ENCODE data around the gene ANXA6. TPM values are rescaled to one million over a fixed set of nuclear protein-coding genes. Genes with fewer than 3 reads are reported as not detected.
"Not testable (repeated sequence)": the region's sequence is repeated elsewhere in the genome, so short reads cannot be mapped to it uniquely, and the experiment has no call there.

ANXA6 gene
- total RNA-seq, 1 donor = 353 TPM

DNA sequence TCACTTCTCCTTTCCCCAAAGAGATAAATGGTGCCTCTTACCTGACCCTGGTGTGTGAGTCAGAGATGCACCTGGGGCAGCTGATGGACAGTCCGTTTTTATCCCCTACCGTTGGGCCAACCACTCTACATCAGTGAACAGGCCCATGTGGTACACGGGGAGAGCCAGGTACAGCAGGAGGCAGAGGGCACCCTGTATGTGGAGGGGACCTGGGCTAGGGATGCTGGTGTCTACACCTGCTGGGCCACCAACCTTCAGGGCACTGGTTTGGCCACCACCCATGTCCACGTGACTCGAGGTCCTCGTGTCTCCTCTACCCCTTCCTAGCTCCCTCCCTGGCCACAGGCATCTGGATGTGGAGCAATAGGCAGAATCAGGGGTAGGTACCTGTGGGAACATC lies 22.7 kb upstream of the ANXA6 start:
- no peak overlapping the region for H3K4me3 ChIP-seq (ENCODE audit: insufficient read depth, low read length)
- no peak for DNase-seq (ENCODE audit: insufficient read length, low spot score, missing footprints)
- TF ChIP-seq, protein P1, sequence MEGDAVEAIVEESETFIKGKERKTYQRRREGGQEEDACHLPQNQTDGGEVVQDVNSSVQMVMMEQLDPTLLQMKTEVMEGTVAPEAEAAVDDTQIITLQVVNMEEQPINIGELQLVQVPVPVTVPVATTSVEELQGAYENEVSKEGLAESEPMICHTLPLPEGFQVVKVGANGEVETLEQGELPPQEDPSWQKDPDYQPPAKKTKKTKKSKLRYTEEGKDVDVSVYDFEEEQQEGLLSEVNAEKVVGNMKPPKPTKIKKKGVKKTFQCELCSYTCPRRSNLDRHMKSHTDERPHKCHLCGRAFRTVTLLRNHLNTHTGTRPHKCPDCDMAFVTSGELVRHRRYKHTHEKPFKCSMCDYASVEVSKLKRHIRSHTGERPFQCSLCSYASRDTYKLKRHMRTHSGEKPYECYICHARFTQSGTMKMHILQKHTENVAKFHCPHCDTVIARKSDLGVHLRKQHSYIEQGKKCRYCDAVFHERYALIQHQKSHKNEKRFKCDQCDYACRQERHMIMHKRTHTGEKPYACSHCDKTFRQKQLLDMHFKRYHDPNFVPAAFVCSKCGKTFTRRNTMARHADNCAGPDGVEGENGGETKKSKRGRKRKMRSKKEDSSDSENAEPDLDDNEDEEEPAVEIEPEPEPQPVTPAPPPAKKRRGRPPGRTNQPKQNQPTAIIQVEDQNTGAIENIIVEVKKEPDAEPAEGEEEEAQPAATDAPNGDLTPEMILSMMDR (IDR thresholded peaks at IDR 0.05; ENCODE audit: extremely low read depth, low read depth, low read length) = no peak

DNA sequence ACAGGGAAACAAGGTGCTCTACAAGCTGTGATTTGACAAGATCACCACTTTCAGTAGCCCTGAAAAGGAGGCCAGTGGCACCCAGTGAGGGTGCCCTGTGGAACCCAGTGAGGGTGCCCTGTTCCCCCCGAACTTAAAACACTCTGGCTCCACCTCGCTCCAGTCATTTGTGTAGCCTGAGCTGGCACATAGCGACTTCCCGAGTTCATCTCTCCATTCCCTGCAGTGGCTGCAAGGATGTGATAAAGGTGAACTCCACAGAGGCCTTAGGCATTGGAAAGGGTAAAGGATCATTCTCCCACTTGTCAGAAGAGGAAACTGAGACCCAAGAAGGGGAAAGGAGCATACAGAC lies 21.9 kb upstream of the ANXA6 start:
- DNase-seq (ENCODE audit: insufficient read length, low spot score, missing footprints) = no peak
- H2AFZ ChIP-seq (ENCODE audit: low read length) = no peak overlapping the region
- H3K4me3 ChIP-seq (ENCODE audit: insufficient read depth, low read length) = no peak overlapping the region
- TF ChIP-seq, protein P1 (IDR thresholded peaks at IDR 0.05; ENCODE audit: extremely low read depth, low read depth, low read length) = no peak
- H3K9me3 ChIP-seq (ENCODE audit: low read depth, low read length) = no peaks in the 10 kb centered on the region
- H3K36me3 ChIP-seq (ENCODE audit: insufficient read depth, low read length) = no peaks in the 10 kb centered on the region
- peaks cover 13% of the 10 kb centered on the region for H3K27me3 ChIP-seq (ENCODE audit: insufficient read depth, low read length)
- H4K20me1 ChIP-seq (ENCODE audit: insufficient read depth, low read length) = no peaks in the 10 kb centered on the region
- H3K27ac ChIP-seq (ENCODE audit: low read depth, low read length) = no peak overlapping the region
- H3K79me2 ChIP-seq (ENCODE audit: insufficient read depth, low read length) = no peaks in the 10 kb centered on the region
- H3K4me1 ChIP-seq (ENCODE audit: insufficient read depth, low read length) = peaks cover 4% of the 10 kb centered on the region
- H3K4me2 ChIP-seq (ENCODE audit: insufficient read depth, low read length) = no peak overlapping the region

More for the DNA sequence above, 22.7 kb upstream of the ANXA6 start:
- Histone ChIP-seq H3K4me1 (ENCODE audit: insufficient read depth, low read length) (peaks cover 4% of the 10 kb centered on the region), H3K27me3 (ENCODE audit: insufficient read depth, low read length) (peaks cover 13% of the 10 kb centered on the region), H2AFZ (ENCODE audit: low read length) (no peak overlapping the region), H3K36me3 (ENCODE audit: insufficient read depth, low read length) (no peaks in the 10 kb centered on the region), H3K27ac (ENCODE audit: low read depth, low read length) (no peak overlapping the region), H4K20me1 (ENCODE audit: insufficient read depth, low read length) (no peaks in the 10 kb centered on the region), H3K4me2 (ENCODE audit: insufficient read depth, low read length) (no peak overlapping the region), H3K79me2 (ENCODE audit: insufficient read depth, low read length) (no peaks in the 10 kb centered on the region), H3K9me3 (ENCODE audit: low read depth, low read length) (no peaks in the 10 kb centered on the region)

DNA sequence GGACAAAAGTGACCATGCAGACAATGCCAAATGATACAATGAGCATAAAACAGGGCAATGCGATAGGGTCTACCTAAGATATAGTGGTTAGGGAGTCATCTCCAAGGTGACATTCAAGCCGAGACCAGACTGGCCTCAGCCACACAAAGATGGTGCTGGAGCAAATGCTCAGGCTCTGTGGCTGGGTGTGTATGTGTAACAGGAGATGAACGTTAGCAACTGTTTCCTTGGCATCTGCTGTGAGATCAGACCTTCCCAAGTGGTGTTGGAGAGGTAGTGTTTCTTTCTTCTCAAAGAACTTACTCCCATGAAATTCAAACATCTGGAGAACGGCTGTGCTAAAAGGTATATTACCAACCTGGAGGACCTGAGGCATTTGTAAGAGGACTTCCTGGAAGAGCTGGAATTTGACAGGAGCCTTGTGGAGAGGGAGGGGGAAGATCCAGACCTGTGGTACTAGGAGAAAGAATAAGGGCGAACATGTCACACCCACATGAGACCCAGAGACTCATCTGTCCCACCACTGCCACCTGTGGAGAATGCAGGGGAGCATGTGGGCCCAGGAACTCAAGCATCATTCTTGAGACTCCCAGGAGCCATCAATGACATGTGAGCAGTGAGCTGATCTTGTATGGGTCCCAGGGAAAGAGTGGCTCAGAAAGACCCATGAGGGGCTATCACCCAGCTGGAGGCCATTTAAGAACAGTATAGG lies 21.4 kb upstream of the ANXA6 start:
- H3K27me3 ChIP-seq (ENCODE audit: insufficient read depth, low read length) = peaks cover 13% of the 10 kb centered on the region
- H4K20me1 ChIP-seq (ENCODE audit: insufficient read depth, low read length) = no peaks in the 10 kb centered on the region
- H3K4me1 ChIP-seq (ENCODE audit: insufficient read depth, low read length) = peaks cover 2% of the 10 kb centered on the region
- H3K4me3 ChIP-seq (ENCODE audit: insufficient read depth, low read length) = no peak overlapping the region
- H3K27ac ChIP-seq (ENCODE audit: low read depth, low read length) = no peak overlapping the region
- no peak for DNase-seq (ENCODE audit: insufficient read length, low spot score, missing footprints)
- no peaks in the 10 kb centered on the region for H3K9me3 ChIP-seq (ENCODE audit: low read depth, low read length)
- H3K36me3 ChIP-seq (ENCODE audit: insufficient read depth, low read length) = no peaks in the 10 kb centered on the region
- no peaks in the 10 kb centered on the region for H3K79me2 ChIP-seq (ENCODE audit: insufficient read depth, low read length)
- TF ChIP-seq, protein P1 (IDR thresholded peaks at IDR 0.05; ENCODE audit: extremely low read depth, low read depth, low read length) = no peak
- no peak overlapping the region for H2AFZ ChIP-seq (ENCODE audit: low read length)
- H3K4me2 ChIP-seq (ENCODE audit: insufficient read depth, low read length) = no peak overlapping the region

DNA sequence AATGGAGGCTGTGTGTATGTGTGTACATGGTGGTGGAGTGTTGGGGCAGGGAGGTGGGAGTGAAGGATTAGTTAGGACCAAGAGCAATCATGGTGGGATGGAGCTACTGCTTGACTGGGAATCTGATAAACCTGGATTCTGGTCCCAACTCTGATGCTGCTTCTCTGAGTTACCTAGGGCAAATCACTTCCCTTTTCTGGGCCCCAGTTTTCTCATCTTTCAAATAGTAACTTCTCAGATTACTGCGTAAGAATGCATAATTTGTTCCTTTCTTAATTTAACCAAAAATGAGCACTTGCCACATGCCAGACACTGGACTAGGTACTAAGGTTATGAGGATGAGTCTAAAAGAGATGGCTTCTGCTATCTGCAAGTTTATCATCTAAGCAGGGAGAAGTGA lies 20.8 kb upstream of the ANXA6 start:
- Histone ChIP-seq H3K4me1 (ENCODE audit: insufficient read depth, low read length) (no peaks in the 10 kb centered on the region), H2AFZ (ENCODE audit: low read length) (no peak overlapping the region), H3K27me3 (ENCODE audit: insufficient read depth, low read length) (peaks cover 13% of the 10 kb centered on the region), H3K36me3 (ENCODE audit: insufficient read depth, low read length) (no peaks in the 10 kb centered on the region), H3K79me2 (ENCODE audit: insufficient read depth, low read length) (no peaks in the 10 kb centered on the region), H3K27ac (ENCODE audit: low read depth, low read length) (no peak overlapping the region), H3K9me3 (ENCODE audit: low read depth, low read length) (no peaks in the 10 kb centered on the region), H3K4me2 (ENCODE audit: insufficient read depth, low read length) (no peak overlapping the region), H3K4me3 (ENCODE audit: insufficient read depth, low read length) (no peak overlapping the region), H4K20me1 (ENCODE audit: insufficient read depth, low read length) (no peaks in the 10 kb centered on the region)
- DNase-seq (ENCODE audit: insufficient read length, low spot score, missing footprints) = no peak
- TF ChIP-seq, protein P1 (IDR thresholded peaks at IDR 0.05; ENCODE audit: extremely low read depth, low read depth, low read length) = no peak

DNA sequence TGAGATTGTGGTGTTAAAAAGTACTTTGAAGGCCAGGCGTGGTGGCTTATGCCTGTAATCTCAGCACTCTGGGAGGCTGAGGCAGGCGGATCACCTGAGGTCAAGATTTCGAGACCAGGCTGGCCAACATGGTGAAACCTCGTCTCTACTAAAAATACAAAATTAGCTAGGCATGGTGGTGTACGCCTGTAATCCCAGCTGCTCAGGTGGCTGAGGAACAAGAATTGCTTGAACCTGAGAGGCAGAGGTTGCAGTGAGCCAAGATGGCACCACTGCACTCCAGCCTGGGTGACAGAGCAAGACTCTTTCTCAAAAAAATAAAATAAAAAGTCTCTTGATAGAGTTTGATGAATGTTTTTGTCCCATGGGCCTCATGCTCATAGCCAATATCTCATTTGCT lies 18.7 kb upstream of the ANXA6 start:
- not testable (repeated sequence) for H3K79me2 ChIP-seq (ENCODE audit: insufficient read depth, low read length); DNase-seq (ENCODE audit: insufficient read length, low spot score, missing footprints); H4K20me1 ChIP-seq (ENCODE audit: insufficient read depth, low read length); H3K4me3 ChIP-seq (ENCODE audit: insufficient read depth, low read length); H3K36me3 ChIP-seq (ENCODE audit: insufficient read depth, low read length); H3K4me1 ChIP-seq (ENCODE audit: insufficient read depth, low read length); H3K4me2 ChIP-seq (ENCODE audit: insufficient read depth, low read length); H2AFZ ChIP-seq (ENCODE audit: low read length); H3K27ac ChIP-seq (ENCODE audit: low read depth, low read length); H3K9me3 ChIP-seq (ENCODE audit: low read depth, low read length)
- peaks cover 13% of the 10 kb centered on the region for H3K27me3 ChIP-seq (ENCODE audit: insufficient read depth, low read length)
